Measurements from ENCODE around the gene ST6GALNAC5.

ST6GALNAC5 gene

DNA sequence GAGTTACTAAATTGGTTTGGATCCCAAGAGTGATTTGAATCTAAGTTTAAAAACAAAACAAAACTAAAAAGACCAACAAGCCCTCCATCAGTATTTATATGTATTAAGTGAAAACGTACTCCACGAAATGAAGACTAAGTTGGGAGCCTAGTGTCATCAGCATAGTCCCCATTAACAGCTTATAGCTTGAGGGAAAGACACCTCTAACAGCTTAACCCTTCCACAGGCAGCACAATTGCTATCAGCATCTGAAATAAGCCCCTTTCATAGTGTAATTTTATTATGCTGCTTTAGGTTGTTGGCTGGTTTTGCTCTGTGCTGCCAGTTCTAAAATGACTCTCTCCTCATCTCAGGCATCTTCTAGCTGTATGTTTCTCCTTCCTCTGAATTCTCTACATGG, 25.8 kb upstream of the ST6GALNAC5 start:
- H3K27ac ChIP-seq = no peak overlapping the region
- ChIA-PET CTCF (no interaction called here), POLR2A (ENCODE audit: low non-redundant PET) (no interaction called here)
- TF ChIP-seq, protein P1, sequence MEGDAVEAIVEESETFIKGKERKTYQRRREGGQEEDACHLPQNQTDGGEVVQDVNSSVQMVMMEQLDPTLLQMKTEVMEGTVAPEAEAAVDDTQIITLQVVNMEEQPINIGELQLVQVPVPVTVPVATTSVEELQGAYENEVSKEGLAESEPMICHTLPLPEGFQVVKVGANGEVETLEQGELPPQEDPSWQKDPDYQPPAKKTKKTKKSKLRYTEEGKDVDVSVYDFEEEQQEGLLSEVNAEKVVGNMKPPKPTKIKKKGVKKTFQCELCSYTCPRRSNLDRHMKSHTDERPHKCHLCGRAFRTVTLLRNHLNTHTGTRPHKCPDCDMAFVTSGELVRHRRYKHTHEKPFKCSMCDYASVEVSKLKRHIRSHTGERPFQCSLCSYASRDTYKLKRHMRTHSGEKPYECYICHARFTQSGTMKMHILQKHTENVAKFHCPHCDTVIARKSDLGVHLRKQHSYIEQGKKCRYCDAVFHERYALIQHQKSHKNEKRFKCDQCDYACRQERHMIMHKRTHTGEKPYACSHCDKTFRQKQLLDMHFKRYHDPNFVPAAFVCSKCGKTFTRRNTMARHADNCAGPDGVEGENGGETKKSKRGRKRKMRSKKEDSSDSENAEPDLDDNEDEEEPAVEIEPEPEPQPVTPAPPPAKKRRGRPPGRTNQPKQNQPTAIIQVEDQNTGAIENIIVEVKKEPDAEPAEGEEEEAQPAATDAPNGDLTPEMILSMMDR (conservative IDR thresholded peaks at IDR 0.05; ENCODE audit: low read depth) = no peak
- DNase-seq (ENCODE audit: low spot score) = no peak

DNA sequence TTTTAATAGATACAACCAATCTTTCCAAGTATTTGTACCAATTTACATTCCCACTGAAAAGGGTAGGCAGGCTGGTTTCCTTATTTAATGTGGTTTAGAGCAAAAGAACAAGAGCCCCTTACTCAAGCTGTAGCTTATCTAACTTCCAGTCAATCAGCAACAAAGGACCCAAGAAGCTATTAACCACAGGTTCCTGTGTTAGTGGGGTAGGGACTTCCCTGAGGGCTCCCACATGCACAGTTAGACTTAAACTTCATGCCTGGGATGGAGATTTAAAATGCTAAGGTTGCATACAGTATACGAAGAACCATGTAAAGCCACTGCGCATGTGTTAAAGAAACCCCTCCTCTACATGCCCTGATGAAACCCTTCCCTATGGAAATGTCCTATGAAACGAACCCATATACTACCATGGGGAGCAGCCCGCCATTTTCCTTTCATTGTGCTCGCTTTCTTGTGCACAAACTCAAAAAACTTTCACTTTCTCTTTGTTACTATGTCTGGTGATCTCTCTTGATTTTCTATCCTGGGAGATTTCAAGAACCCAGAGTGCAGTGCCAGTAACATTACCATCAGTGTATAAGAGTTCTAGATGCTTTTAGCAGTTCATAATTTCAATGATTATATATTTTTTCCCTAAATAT, 23.3 kb upstream of the ST6GALNAC5 start:
- TF ChIP-seq, protein P1 (conservative IDR thresholded peaks at IDR 0.05; ENCODE audit: low read depth) = no peak
- no peak overlapping the region for H3K27ac ChIP-seq
- CTCF ChIA-PET = no interaction called here
- POLR2A ChIA-PET (ENCODE audit: low non-redundant PET) = no interaction called here
- DNase-seq (ENCODE audit: low spot score) = no peak

DNA sequence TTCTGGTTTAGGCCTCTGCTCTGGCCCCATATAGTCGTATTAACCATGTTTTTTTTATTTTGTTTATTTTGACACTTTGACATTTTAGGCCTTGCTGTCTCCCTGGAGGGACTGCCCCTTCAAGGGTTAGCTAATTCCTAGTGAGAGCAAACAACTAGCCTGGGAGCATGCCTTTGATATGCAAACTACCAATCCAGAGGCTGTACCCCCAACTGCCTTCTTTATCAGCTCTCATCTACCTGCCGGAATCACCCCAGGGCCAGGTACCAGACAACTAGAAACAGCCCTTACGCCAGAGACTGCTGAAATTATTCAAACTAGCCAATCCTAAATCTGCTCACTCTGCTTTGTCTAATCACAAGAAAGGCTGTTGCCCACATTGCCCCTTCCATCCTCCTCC, 13.0 kb upstream of the ST6GALNAC5 start:
- ChIA-PET POLR2A (ENCODE audit: low non-redundant PET) (no interaction called here), CTCF (interaction anchor here (0.5 to 0.7 kb wide), 3 partner anchors 365 to 701 kb away, joined by 3 read pairs; partner anchors contain the start of gene PIGK)
- no peak overlapping the region for H3K27ac ChIP-seq
- no peak for DNase-seq (ENCODE audit: low spot score)
- TF ChIP-seq, protein P1 (conservative IDR thresholded peaks at IDR 0.05; ENCODE audit: low read depth) = no peak

DNA sequence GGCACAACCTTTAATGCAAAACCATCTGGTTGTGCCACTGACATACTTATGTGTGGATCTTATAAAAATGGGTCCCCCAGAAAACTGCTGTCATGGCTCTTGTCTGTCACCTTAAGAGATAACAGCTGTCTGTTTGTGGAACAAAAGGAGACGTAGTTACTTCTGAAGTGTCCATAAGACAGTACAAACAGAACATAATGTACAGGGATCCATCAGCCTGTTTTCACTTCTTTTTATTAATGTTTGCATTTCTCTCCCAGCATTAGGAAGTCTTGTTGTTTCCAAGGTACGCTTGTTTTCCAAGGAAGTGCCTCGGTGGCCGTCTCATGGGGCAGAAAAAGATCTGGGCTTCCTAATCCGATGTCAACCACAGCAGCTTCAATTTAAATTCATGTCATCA, 11.2 kb upstream of the ST6GALNAC5 start:
- POLR2A ChIA-PET (ENCODE audit: low non-redundant PET) = no interaction called here
- DNase-seq (ENCODE audit: low spot score) = no peak

DNA sequence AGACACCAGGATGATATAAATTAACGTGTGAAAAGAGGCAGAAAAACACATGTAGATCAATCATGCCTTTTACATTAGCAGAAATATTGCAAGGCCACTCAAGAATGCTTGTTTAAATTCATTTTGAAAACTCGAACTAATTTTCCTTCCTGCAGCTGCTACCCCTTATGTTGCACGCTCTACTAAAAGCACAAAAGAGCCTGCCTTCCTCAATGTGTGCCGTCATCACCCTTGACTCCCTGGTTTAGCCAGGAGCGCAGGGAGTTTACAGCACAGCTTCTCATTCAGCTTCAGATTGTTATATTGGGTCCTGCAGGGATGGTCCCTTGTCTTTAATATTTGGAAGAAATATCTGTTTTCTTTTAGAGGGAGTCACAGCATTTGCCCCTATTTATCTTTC, 10.1 kb upstream of the ST6GALNAC5 start:
- H3K27ac ChIP-seq = no peak overlapping the region
- ChIA-PET CTCF (no interaction called here), POLR2A (ENCODE audit: low non-redundant PET) (no interaction called here)
- TF ChIP-seq, protein P1 (conservative IDR thresholded peaks at IDR 0.05; ENCODE audit: low read depth) = no peak
- no peak for DNase-seq (ENCODE audit: low spot score)

More for the DNA sequence above, 11.2 kb upstream of the ST6GALNAC5 start:
- CTCF ChIA-PET = interaction anchor here (1.2 kb wide), 1 partner anchor 23 kb away, joined by 3 read pairs; no protein-coding TSS in a partner anchor
- no peak overlapping the region for H3K27ac ChIP-seq
- TF ChIP-seq, protein P1 (conservative IDR thresholded peaks at IDR 0.05; ENCODE audit: low read depth) = no peak

DNA sequence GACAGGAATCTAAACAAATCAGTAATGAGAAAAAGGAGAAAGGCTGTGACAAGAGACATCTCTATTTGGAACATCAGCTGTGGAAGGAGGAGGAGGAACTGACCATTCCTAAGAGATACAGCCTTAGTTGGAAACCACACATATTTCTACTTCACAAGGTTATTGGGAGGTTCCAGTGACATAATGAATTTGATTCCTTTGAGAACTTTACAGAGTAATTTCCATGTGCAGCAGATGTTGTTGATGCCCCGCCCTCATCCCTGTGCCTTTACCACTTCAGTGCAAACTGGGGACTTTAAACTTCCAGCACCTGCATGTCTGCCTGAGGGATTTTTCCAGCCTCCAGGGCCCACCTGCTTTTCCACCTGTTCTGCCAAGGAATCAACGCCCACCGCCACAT, 9.3 kb upstream of the ST6GALNAC5 start:
- DNase-seq (ENCODE audit: low spot score) = no peak
- POLR2A ChIA-PET (ENCODE audit: low non-redundant PET) = no interaction called here
- TF ChIP-seq, protein P1 (conservative IDR thresholded peaks at IDR 0.05; ENCODE audit: low read depth) = no peak
- CTCF ChIA-PET = no interaction called here
- H3K27ac ChIP-seq = no peak overlapping the region
